C4-2B (cell line): ENCODE data around the gene CYB5RL.

Experiments
- H3K27ac ChIP-seq: fragments of 450-650 bp; 2 replicates; pipeline ENCODE4 v1.5.1; 2017
- ZFX ChIP-seq: fragments of 450-650 bp; IDR thresholded peaks from 2 replicates; pipeline ENCODE4 v1.6.1; 2017
- TF ChIP-seq, protein P1 (sequence below): fragments of 450-650 bp; conservative IDR thresholded peaks from 2 replicates; pipeline ENCODE4 v1.5.1; 2017; ENCODE audit warnings: mild to moderate bottlenecking

The CYB5RL gene

DNA sequence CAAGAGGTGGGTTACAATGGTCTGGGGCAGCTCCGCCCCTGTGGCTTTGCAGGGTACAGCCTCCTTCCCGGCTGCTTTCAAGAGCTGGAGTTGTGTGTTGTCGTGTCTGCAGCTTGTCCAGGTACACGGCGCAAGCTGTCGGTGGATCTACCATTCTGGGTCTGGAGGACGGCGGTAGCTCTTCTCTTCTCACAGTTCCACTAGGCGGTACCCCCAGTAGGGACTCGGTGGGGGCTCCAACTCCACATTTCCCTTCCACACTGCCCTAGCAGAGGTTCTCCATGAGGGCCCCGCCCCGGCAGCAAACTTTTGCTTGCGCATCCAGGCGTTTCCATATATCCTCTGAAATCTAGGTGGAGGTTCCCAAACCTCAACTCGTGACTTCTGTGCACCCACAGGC, 34.7 kb downstream of the CYB5RL start:
- TF ChIP-seq, protein P1, sequence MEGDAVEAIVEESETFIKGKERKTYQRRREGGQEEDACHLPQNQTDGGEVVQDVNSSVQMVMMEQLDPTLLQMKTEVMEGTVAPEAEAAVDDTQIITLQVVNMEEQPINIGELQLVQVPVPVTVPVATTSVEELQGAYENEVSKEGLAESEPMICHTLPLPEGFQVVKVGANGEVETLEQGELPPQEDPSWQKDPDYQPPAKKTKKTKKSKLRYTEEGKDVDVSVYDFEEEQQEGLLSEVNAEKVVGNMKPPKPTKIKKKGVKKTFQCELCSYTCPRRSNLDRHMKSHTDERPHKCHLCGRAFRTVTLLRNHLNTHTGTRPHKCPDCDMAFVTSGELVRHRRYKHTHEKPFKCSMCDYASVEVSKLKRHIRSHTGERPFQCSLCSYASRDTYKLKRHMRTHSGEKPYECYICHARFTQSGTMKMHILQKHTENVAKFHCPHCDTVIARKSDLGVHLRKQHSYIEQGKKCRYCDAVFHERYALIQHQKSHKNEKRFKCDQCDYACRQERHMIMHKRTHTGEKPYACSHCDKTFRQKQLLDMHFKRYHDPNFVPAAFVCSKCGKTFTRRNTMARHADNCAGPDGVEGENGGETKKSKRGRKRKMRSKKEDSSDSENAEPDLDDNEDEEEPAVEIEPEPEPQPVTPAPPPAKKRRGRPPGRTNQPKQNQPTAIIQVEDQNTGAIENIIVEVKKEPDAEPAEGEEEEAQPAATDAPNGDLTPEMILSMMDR, result no peak
- no peak for TF ChIP-seq ZFX

DNA sequence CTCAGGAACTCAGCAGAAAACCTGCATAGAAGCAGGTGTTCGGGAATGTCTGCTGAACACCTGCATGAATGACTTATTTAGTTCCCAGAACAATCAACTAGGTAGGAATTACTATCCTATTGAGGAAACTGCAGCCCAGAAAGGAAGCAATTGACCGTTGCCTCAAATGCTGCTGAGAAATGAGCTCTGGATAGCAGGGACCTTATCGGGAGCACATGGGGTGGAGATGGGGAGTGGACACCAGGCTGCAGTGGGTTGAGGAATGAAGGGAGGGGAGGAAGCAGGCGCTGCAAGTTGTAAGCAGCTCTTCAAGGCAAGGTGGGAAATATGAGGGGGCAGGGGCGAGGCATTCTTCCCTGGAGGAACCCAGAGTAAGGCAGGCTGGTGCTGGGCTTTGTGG, 36.3 kb downstream of the CYB5RL start:
- TF ChIP-seq, protein P1, result no peak
- H3K27ac ChIP-seq, result no peak overlapping the region

More for the DNA sequence above, 34.7 kb downstream of the CYB5RL start:
- no peak overlapping the region for H3K27ac ChIP-seq

DNA sequence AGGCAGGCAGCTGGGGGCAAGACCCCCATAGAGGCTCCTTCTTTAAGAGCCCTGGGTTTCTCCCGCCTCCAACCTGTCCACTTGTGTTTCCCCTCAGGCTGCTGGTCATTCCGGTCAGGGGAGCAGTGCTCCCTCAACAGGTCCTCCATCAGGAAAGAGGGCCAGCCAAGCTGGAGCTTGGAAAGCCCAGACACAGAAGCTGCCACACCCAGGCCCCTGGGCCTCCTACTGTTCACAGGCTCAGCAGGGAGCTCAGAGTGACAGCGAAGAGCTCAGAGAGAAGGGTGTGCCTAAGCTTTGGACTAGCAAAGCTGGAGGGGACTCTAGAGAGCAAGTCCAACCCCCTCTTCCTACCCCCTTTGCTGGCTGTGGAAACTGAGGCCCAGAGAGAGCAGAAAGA, 36.8 kb downstream of the CYB5RL start:
- H3K27ac ChIP-seq, result no peak overlapping the region
- TF ChIP-seq ZFX, result no peak
- TF ChIP-seq, protein P1, result no peak

DNA sequence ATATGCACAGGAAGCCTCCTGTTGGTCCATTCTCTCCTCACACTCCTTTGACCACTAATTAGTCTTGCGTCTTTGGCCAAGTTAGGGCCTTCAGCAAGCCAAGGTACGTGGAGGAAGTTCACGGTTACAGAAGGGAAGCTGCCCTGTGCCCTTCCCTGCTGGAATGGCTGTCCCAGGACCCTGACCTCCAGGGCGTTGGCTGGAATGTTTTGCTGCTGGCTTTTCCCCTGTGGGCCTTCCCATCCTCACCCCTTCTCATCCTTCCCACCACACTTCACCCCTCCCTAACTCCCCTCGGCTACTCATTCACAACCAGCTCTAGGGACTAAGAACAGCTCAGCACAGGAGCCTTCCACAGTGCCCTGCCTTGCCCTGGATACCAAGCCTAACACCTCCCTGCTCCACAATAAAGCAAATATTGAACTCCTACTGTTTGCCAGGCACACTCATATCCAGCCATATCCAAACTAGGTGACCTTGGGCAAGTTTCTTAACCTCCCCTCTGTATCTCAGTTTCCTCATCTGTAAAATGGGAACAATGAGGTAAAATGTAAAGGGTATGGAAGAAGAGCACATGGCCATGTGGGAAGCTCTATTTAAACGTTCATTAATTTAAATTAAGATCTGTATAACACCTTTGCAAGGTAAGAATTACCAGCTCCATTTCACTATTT, 38.2 kb downstream of the CYB5RL start:
- H3K27ac ChIP-seq, result no peak overlapping the region
- TF ChIP-seq ZFX, result no peak
- TF ChIP-seq, protein P1, result no peak

DNA sequence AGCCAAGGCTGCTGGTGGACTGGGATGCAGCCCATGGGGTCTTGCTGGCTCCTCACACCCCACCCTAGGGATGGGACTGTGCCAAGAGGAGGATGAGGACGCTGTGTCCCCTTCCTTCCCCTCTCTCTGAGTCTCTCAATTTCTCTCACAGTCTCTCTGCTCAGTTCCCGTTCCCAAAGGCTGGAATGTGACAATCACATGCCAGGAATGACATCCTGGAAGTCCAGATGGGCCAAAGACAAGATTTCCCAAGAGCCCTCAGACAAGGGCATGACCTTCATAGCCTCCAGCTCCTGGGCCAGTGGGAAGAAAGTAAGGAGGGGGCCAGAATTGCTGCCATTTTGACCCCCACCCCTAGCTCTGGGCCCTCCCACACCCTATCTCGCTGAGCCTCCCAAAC, 39.5 kb downstream of the CYB5RL start:
- no peak for TF ChIP-seq ZFX
- TF ChIP-seq, protein P1, result no peak
- H3K27ac ChIP-seq, result no peak overlapping the region

DNA sequence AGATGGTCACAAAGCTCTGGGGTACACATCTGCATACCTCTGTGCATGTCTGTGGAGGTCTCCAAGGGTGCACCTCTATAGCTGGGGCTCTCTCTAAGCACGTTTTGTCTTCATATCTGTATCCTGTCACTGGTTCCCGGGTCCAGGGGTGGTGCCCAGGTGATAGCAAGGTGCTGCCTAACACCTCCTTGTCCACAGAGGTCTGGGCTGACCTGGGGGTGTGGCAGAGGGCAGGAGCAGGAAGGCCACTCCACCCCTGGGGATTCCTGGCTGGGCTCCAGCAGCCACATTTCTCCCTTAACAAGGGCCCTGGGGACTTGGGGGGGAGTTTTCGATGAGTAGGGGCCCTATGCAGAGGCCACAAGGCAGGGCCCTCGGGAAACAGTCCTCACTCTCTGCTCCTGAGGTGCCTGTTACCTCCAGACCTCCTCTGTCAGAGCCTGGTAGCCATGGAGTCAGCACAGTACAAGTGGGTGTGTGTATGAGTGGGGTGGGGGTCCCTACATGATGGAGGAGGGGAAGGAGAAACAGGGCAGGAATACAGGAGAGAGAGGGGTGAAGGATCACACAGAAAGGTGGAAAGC, 40.0 kb downstream of the CYB5RL start:
- no peak for TF ChIP-seq ZFX
- TF ChIP-seq, protein P1, result no peak
- H3K27ac ChIP-seq, result no peak overlapping the region

DNA sequence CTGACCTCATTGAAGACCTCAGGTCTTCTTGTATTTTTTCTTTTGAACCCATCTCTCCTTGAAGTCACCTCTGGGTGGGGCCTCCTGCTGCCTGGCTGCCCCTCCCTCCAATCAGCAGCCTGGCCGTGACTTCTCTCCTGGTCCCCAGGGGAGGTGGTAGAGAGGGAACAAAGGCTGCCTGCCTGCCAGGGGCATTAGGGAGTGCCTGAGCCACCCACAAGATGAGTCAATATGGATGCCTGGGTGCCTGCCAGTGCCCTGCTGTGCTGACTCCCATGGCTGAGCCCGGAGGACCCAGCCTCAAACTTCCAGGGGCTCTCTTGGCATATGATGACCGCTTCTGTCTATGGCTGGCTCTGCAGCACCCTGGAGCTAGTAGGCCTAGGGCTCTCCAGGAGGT, 41.8 kb downstream of the CYB5RL start:
- no peak overlapping the region for H3K27ac ChIP-seq
- no peak for TF ChIP-seq ZFX
- TF ChIP-seq, protein P1, result no peak
